Muscle of back (tissue), 11 donors: ENCODE results near the gene NTN1. TPM values are rescaled to one million over a fixed set of nuclear protein-coding genes. Genes with fewer than 3 reads are reported as not detected.

Source experiments
- DNase-seq, 3 donors: peaks; one replicate each; pipeline versions ENCODE4 v3.0.0 to v3.0.0-alpha.2; 2013
- polyA plus RNA-seq, 10 donors: library from polyadenylated mRNA; unstranded; fragments of 120-200 nt; gene quantifications; one replicate each; pipeline ENCODE4 v1.2.1, GENCODE V29; 2013; ENCODE audit not compliant: insufficient read length in 10 of 10

The NTN1 gene
- polyA plus RNA-seq, 10 donors, result 5.7 to 25.1 (median 9.6) TPM

- no peak for DNase-seq
Measured at GRCh38 chr17:9230861-9231260, 209.6 kb downstream of the NTN1 start.

GRCh38 chr17:9231449-9232154 lies 210.3 kb downstream of the NTN1 start:
- no peak for DNase-seq

GRCh38 chr17:9232155-9232475 lies 210.8 kb downstream of the NTN1 start:
- DNase-seq, result no peak

DNA sequence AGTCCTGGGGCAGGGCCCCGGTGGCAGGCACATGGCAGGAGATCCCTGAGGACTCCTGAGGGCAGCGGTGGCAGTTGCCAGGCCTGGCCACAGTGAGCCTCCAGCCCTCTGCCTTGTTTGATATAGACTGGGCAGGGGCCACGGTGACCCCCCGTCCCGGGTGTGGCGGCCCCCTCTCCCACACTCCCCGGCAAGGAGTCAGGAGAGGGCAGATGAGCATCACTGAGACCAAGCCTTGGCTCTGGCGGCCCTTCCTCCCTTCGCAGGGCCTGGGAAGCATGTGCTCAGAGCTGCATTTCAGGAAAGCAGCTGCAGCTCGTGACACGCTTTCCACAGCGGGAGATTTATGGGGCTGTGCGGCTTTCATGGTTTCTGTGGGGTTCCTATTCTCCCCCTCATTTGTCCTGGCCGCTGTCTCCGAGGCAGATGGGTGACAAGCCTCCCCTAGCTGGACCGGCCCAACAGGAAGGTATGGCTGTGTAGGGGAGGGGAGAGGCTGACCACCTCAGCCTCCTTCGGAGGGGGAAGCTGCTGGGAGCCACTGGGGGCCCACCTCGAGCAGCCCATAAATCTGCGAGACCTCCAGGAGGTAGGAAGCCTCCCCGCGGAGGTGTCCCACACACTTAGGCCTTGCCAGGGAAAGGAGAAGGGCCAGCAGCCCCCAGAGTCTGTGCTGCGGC lies 211.4 kb downstream of the NTN1 start:
- DNase-seq, result peak; percentile 67 to 90 (median 69)

DNA sequence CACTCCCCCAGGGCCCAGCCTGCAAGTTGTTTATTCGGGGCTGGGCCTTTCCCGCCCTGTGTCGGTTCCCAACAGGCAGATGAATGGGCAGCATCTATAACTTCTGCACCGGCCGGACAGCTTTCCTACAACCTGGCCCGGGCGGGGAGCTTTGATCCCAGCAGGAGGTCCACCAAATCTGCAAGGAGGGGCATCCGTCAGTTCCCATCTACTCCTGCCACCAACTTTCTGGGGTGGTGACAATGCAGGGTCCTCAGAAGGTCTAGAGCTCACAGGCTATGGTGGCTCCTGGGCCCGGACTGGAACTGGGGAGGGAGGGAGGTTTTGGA lies 211.9 kb downstream of the NTN1 start:
- no peak for DNase-seq

- peak in 1 of 3 donors; percentile 20 for DNase-seq
Measured at GRCh38 chr17:9233761-9234160, 212.5 kb downstream of the NTN1 start.

DNA sequence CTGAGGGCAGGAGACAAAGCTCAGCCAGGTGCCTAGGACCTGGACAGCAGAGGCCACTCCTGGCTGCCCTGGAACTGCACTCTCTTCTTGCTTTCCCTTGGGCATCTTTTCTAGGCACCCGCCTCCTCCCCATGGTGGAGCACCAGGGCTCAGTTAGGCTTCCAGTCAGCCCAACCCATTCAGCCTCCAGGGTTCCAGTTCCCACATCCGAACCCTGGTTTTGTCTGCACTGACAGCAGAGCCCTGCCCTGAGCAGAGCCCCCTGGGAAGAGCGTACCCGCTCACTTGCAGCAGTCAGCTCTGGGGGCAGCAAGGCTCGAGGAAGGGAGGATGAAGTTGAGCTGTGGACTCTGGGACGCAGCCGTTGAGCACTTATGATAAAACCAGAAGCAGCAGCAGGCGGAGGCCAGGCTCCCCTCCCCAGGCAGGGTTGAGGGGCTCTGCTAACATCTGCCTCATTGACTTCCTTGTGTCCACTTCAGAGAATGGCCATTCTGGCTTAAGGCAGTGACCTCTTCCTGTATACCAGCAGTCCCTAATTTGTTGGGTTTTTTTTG lies 213.2 kb downstream of the NTN1 start:
- peak in 1 of 3 donors; percentile 27 for DNase-seq

- no peak for DNase-seq
Measured at GRCh38 chr17:9235346-9235745, 214.0 kb downstream of the NTN1 start.

GRCh38 chr17:9236286-9237052 lies 215.2 kb downstream of the NTN1 start:
- peak in 1 of 3 donors; percentile 40 for DNase-seq

GRCh38 chr17:9237053-9237410 lies 215.7 kb downstream of the NTN1 start:
- no peak for DNase-seq

- peak in 1 of 3 donors; percentile 51 for DNase-seq
Measured at GRCh38 chr17:9237661-9238301, 216.5 kb downstream of the NTN1 start.

DNA sequence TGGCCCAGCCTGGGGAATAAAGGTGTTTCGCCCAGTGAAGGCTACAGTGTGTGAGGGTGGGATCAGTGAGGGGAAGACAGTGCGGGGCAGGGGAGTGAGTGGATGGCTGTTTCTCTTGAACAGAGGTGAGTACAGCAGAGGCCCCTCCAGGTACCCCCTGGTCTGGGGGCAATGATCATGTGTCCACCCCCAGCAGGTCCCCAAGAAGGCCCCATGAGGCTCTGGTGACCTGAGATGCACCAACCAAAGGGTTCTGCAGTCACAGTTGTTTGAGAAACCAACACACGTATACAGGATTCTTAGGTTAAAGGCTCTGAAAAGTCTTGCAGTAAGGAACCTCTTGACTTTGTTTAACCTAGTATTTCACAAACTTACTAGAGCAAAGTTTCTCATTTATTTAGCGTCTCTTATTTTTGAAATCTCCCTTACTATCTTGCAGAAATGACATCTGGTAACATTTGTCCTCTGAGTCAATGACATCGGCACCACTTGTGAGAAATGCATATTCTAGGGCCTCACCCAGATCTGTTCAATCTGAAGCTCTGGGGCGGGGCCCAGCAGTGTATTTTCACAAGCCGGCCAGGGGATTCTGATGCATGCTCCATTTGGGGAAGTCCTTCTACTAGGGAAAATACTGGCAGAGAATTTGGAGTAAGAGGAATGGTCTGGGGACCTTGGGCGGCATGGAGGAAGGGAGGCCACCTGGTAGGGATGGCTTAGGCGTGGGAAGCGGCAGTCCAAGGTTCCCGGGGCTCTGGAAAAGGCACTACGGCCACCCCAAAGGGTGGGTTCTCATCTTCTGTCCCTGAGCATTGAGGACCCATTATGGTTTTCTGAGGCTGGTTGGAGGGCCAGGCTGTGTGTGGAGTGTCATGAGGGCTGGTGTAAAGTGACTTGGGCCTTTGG lies 217.3 kb downstream of the NTN1 start:
- peak in 1 of 3 donors; percentile 24 for DNase-seq

DNA sequence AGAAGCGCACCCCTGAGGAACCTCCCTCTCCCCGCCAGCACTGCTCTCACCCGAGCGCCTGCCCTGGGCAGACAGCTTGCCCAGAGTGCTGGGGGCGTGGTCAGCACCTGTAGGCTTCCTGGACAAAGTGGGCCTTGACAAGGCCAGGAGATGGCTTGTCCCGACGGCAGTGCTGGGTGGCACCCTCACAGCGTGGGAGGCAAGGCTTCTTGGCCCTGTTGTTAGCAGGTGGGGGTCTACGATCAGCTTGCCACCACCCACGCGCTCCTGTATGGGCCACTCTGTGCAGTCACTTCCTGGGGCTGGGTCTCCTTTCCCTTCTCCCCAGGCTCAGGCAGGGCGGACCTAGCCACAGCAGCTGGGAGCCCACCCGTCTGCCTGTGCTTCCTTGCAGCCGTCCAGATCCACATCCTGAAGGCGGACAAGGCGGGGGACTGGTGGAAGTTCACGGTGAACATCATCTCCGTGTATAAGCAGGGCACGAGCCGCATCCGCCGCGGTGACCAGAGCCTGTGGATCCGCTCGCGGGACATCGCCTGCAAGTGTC lies 218.0 kb downstream of the NTN1 start:
- DNase-seq, result peak in 1 of 3 donors; percentile 83

DNA sequence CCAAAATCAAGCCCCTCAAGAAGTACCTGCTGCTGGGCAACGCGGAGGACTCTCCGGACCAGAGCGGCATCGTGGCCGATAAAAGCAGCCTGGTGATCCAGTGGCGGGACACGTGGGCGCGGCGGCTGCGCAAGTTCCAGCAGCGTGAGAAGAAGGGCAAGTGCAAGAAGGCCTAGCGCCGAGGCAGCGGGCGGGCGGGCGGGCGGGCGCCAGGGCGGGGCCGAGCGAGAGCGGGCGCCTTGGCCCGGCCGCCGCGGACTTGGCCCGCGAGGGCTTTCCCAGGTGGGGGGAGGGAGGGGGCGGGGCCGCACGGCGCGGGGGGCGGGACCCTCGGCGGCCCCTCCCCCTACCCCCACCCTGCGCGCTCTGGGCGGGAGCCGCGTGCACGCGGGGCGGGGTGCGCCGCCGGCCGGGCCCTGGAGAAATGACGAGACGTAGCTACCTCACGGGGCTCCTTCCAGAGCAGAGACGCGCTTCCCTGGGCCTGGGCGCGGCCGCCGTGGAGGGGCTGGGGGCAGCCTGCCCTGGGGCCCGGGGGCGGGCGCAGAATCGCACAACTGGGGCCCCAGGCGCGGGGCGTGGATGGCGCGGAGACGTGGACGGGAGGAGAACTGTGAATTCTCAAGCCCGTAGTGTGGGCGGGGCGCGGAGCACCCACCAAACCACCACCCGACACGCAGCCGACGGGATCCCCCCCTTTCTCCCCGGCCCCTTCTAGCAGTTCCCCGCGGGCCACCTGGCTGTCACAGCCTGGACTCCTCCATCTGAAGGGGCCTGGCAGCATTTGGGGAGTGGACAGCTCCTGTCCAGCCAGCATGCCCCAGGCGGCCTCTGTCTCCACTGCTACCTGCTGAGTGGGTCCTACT lies 218.7 kb downstream of the NTN1 start:
- peak; percentile 58 to 90 (median 79) for DNase-seq

DNA sequence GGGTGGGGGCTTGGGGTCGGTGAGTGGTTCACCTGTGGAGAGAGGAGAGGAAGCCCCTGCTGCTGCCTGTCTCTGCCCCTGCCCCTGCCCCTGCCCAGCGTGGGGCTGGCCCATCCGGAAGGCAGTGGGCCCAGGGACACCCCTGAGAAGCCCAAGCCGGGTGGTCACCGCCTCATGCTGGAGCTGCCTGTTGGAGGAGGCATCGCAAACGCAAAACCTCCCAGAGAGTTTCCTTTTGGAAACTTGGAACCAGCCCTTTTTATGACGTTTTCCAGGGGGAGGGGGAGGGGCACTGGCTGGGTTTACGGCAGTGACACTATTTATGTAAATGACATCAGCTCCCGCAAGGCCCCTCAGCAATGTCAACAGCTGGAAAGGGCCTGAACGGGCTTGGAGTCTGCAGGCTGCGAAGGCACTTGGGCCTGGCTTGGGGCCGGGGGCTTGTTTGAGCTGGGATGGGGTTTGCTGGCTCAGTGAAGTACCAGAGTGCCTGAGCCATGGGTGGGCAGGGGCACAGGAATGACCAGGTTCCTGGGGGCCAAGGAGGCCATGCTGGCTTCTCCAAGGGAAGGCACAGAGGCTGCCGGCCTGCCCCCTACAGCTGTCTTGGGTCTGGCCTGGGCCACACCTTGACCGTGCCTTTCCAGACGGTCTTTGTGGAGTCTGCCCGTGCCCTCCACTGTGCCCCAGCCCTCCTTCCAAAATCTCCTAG lies 219.5 kb downstream of the NTN1 start:
- peak; percentile 88 to 96 (median 93) for DNase-seq

- DNase-seq, result peak; percentile 33 to 88 (median 77)
Measured at GRCh38 chr17:9241371-9241712, 220.0 kb downstream of the NTN1 start.

GRCh38 chr17:9241774-9242496 lies 220.6 kb downstream of the NTN1 start:
- DNase-seq, result no peak

DNA sequence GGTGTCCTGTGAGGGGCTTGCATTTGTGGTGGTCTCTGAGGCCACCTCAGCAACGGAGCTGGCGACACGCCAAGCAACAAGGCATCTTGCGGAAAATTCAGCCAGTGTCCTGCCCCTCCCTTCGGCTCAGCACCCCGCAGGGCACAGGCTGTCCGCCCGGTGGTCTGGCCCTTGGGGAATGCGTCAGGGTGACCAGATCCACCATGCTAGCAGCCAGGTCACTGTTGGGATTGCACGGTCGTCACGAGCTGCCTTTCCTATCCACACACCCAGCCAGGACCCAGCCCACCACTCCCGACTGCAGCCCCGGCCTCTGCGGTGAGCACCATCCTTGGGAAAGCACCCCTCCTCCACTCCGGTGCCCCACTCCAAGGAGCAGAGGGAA lies 221.2 kb downstream of the NTN1 start:
- no peak for DNase-seq

- DNase-seq, result no peak
Measured at GRCh38 chr17:9242983-9243382, 221.7 kb downstream of the NTN1 start.
